SK-MEL-5 (cell line): ENCODE data around the gene CTBP1. TPM values are rescaled to one million over a fixed set of nuclear protein-coding genes. Genes with fewer than 3 reads are reported as not detected.
A peak's percentile ranks its signal among the peaks of the same experiment; 100 is the strongest.

ENCODE experiments used
- DNase-seq: peaks from one replicate; pipeline ENCODE4 v3.0.0-alpha.2; 2016; ENCODE audit warnings: low read depth, low spot score
- in situ Hi-C: cut with HindIII; loops from 2 replicates; pipeline ENCODE4 v1.10.0; 2016; ENCODE audit warnings: low sequenced_read_pairs, high pct_unique_total_duplicates, low pct_unique_long_range_greater_than_20kb
- total RNA-seq: library from RNA; depleted of rRNA; stranded (reverse); fragments of >200 nt; shearing (Covaris generic); gene quantifications from 2 replicates; pipeline ENCODE4 v1.2.3, GENCODE V29; 2014; rRNA removed

CTBP1 gene
- total RNA-seq, 1 experiment from 2014 or later, result 88.6 TPM

DNA sequence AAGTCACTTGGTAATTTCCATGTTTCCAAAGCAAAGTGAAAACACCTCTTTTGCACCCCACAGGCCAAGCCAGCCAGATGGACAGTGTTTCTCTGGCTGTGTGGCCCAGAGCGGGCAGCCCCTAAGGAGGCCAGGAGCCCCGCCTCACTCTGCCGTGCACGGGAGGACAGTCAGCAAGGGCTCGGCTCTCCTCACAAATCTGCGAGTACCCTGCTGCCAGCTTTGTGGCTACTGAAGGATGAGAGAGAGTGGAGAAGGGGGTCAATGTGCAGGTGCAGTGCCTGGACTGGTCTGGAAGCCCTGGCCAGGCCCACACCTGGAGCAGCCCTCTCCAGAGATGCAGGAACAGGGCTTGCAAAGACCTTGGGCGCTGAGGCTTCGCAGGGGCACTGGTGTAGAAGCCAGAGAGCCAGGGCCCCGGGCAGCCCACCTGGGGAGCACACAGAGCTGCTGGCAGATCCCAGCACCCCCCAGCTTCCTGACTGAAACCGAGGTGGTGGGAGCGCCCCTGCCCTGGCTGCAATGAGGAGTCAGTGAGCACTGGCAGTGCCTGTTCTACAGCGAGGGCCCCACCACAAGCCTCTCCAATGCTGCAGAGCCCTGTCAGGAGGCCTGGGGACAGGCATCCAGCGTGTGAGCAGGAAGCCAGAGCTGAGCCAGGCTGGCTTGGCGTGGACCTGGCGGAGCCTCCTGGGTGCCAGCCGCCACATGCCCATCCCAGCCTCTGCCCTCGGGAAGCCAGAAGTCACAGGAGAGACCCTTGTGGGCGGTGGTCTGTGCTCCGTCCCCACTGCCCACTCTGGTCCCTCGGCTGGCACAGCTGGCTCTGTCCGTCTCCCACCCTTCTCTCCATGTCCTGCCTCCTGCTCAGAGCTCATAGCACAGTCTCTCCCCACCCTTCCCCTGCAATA lies 80.5 kb downstream of the CTBP1 start:
- in situ Hi-C loops, result no loop called here
- no peak for DNase-seq

DNA sequence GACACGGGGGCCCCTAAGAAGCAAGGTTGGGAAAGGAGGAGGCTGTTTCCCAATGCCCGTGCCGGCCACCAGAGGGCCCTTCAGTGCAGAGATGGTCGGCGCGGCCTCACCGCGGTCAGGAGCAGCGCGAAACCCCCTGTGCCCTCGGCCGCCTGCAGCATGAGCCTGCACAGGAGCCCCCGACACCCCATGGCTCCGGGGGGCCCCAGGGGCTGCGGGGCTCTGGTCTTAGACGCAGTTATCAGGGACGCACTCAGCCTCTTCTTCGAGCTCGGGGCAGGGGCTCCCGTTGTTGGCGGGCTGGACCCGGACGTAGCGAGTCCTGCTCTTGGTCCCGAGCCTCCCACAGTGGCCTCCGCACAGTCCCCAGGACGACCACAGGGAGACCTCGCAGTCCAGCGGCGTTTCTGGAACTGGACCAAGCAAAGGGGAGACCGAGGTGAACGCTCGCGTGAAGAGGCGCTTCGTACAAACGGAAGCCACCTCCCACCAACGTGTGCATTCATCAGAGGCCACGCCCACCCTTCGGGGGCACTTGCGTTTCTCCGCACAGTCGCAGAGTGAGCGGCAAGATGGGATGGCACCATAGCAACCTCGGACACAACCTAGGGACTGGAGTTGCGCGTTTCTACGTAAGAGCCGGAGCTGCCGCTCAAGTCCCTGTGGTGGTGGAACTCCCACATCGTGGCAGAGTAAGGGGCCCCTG lies 81.5 kb downstream of the CTBP1 start:
- in situ Hi-C loops, result no loop called here
- DNase-seq, result peak; percentile 92

DNA sequence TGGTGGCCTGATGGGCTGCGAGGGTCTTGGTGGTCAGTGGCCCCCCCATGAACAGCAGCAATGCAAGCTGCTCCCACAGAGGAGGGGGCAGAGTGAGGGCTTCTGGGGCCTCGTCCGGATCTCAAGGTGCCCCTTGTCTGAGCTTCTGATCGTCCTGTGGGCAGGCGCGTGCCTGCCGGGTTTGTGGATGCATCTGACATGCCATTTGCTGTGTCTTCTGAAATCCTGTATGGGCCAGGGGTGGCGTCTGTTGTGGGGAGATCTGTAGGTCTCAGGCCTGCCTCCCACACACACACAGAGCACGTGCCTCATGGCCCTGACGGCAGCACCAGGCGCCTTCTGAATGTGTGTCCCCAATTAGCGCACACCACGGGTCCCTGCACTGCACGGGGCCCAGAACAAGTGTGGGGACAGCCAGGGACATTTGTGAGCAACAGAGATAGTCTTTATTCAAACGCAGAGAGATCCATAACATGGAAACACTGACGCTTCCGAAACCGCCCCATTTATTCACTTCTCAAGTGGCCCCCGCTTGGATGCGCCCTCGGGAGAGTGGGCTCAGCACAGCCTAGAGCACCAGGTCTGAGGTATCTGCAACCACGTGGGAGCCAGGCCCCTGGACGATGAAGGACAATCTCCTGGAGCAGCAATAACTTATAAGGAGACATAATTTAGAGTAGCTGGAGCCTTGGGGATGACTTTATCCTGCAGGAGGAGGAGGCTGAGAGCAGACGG lies 82.3 kb downstream of the CTBP1 start:
- no peak for DNase-seq
- in situ Hi-C loops, result no loop called here

DNA sequence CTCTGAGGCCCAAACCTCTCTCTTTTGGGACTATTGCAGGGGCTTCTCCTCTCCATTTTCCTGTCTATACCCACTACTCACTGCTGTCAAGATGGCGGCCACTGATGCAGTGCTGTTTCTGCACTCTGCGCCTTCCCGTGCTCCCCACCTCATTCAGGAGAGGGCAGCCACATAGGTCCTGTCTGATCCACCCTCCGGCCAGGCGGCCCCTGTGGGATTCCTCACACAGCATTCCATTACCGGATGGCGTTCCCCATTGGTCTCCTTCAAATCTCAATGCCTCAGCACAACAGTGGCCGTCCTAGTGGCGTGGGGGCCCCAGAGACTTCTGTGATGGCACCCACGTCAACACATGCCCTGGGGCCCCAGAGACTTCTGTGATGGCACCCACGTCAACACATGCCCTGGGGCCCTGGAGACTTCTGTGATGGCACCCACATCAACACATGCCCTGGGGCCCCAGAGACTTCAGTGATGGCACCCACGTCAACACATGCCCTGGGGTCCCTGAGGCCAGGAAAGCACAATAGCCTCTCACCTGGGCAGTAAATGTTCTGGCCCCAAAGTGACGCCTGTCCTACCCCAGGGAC lies 83.9 kb downstream of the CTBP1 start:
- no peak for DNase-seq
- in situ Hi-C loops, result no loop called here

DNA sequence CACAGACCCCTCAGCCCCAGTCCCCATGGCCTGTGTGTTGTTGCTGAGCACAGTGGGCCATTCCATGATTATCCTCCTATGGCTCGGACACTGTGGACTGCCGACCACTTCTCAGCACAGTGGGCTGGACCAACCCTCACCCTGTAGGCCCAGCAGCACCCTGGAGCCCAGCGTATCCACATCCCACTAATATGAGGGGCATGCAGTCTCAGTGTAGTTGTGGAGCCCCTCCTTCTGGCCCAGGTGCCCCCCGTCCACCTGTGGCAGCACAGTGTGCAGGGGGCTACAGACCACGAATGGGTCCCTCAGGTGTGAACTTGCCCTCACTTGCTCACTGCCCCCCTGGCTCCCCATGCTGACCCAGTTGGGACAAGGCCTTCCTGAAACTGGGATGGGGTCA lies 84.5 kb downstream of the CTBP1 start:
- no peak for DNase-seq
- in situ Hi-C loops, result no loop called here

DNA sequence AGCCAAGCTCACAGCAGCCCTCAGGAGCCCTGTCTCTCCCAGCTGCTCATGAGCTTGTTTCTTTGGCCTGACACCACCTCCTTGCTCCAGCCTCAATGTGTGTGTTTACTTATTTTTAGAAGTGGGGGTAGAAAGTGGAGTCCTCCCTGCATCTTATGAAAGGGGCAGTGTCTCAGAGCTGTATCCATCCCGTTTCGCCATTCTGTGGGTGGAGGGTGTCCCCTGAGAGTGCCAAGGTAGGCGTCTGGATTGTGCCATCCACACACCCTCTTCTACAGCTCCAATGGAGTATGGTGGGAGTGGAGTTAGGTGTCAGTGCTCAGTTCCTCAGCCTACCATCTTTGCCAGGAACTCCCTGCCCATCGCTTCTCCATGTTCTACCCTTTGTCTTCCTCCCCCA lies 84.9 kb downstream of the CTBP1 start:
- DNase-seq, result no peak
- in situ Hi-C loops, result no loop called here

Other genes with a start within 250 kb of the CTBP1 start
- 4.8 and 6.6 TPM in 2 replicates for gene FGFRL1, start 237.5 kb downstream of the CTBP1 start, total RNA-seq
- gene RNF212, start 135.6 kb downstream of the CTBP1 start, total RNA-seq, result not detected in 2 replicates
- 0.80 and 1.1 TPM in 2 replicates for gene SPON2, start 76.5 kb downstream of the CTBP1 start, total RNA-seq
- 45.5 and 52.1 TPM in 2 replicates for gene MAEA, start 40.8 kb upstream of the CTBP1 start, total RNA-seq
- 6.0 and 7.3 TPM in 2 replicates for gene UVSSA, start 98.1 kb upstream of the CTBP1 start, total RNA-seq
- gene NKX1-1, start 157.3 kb upstream of the CTBP1 start, total RNA-seq, result not detected in 2 replicates